ENCODE data around the gene BLTP2. TPM values are rescaled to one million over a fixed set of nuclear protein-coding genes. Genes with fewer than 3 reads are reported as not detected.

BLTP2 gene
- total RNA-seq, 1 experiment from 2014 or later, result 161 TPM

GRCh38 chr17:28622186-28622585 lies 22.8 kb downstream of the BLTP2 start:
- POLR2A ChIA-PET (ENCODE audit: unreplicated experiment), result no interaction called here
- Histone ChIP-seq H3K9me2 (ENCODE audit: insufficient read depth) (no peaks in the 10 kb centered on the region), H2AFZ (no peak overlapping the region), H3F3A (ENCODE audit: insufficient read depth, low read depth) (no peaks in the 10 kb centered on the region), H3K4me1 (replicated peaks; ENCODE audit: insufficient read depth) (no peaks in the 10 kb centered on the region), H3K4me2 (no peak overlapping the region), H3K4me3 (no peak overlapping the region), H3K36me3 (ENCODE audit: low read depth) (peaks cover 29% of the 10 kb centered on the region), H3K27ac (no peak overlapping the region), H3K79me2 (ENCODE audit: low read depth) (no peaks in the 10 kb centered on the region), H3K9me3 (ENCODE audit: insufficient read depth, low read depth) (no peaks in the 10 kb centered on the region), H3K27me3 (ENCODE audit: insufficient read depth, low read depth) (no peaks in the 10 kb centered on the region), H4K20me1 (ENCODE audit: insufficient read depth) (no peaks in the 10 kb centered on the region; the same call in 1 of the 2 replicates)
- CTCF ChIA-PET, result no interaction called here
- TF ChIP-seq CTCF (conservative IDR thresholded peaks at IDR 0.05) (no peak), EZH2 (IDR thresholded peaks at IDR 0.05; ENCODE audit: low read depth) (no peak)
- BruUV-seq (replicated peaks), result no TSS peak
- intact Hi-C loops (cut with micrococcal nuclease; ENCODE audit: unreplicated experiment), result no loop called here
- no peak for DNase-seq

DNA sequence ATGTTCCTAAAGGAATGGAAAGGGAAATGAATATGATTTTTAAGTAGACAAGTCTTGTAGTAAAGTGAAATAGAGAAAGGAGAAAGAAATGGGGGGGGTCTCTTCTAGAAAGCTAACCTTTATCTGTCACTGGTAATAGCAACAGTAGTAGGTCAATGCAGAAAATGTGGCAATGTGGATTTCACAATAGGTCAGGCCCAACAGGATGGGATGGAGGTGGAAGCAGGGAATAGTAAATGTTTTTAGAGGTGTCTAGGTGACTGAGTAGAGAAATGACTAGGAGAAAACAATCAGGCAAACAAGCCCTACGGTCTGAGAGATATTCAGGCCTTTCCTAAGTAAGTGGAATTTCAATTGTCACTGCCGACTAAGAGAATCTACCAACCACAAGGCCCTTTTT lies 24.9 kb downstream of the BLTP2 start:
- H3K27ac ChIP-seq, result no peak overlapping the region
- H2AFZ ChIP-seq, result no peak overlapping the region
- no peaks in the 10 kb centered on the region; the same call in 1 of the 2 replicates for H4K20me1 ChIP-seq (ENCODE audit: insufficient read depth)
- H3K27me3 ChIP-seq (ENCODE audit: insufficient read depth, low read depth), result no peaks in the 10 kb centered on the region
- H3K79me2 ChIP-seq (ENCODE audit: low read depth), result no peaks in the 10 kb centered on the region
- intact Hi-C loops (cut with micrococcal nuclease; ENCODE audit: unreplicated experiment), result no loop called here
- ChIA-PET CTCF (no interaction called here), POLR2A (ENCODE audit: unreplicated experiment) (no interaction called here)
- DNase-seq, result no peak
- no peak overlapping the region for H3K4me3 ChIP-seq
- TF ChIP-seq CTCF (conservative IDR thresholded peaks at IDR 0.05) (no peak), EZH2 (IDR thresholded peaks at IDR 0.05; ENCODE audit: low read depth) (no peak)
- H3K9me3 ChIP-seq (ENCODE audit: insufficient read depth, low read depth), result no peaks in the 10 kb centered on the region
- H3K4me1 ChIP-seq (replicated peaks; ENCODE audit: insufficient read depth), result no peaks in the 10 kb centered on the region
- peaks cover 40% of the 10 kb centered on the region for H3K36me3 ChIP-seq (ENCODE audit: low read depth)
- no peaks in the 10 kb centered on the region for H3F3A ChIP-seq (ENCODE audit: insufficient read depth, low read depth)
- no peak overlapping the region for H3K4me2 ChIP-seq
- no TSS peak for BruUV-seq (replicated peaks)
- no peaks in the 10 kb centered on the region for H3K9me2 ChIP-seq (ENCODE audit: insufficient read depth)

DNA sequence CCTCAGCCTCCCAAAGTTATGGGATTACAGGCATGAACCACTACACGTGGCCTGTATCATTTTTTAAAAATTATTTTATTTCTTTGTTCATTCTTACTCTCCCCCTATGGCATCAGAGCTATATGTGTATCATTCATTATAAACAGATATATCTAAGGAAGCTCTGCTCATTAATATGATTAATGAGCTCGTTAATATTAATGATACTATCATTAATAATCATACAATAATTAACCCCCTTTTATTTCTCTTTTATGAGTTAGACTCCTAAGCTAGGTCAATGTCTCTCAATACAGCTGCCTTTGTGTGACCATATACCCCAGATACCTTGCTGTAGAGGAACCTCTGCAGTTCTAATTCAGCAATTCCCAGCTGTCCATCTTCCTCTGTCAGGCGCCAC lies 26.5 kb downstream of the BLTP2 start:
- Histone ChIP-seq H3K4me2 (no peak overlapping the region), H3K27me3 (ENCODE audit: insufficient read depth, low read depth) (no peaks in the 10 kb centered on the region), H3F3A (ENCODE audit: insufficient read depth, low read depth) (no peaks in the 10 kb centered on the region; the same call in 1 of the 2 replicates), H3K9me2 (ENCODE audit: insufficient read depth) (no peaks in the 10 kb centered on the region), H3K4me3 (no peak overlapping the region), H4K20me1 (ENCODE audit: insufficient read depth) (no peaks in the 10 kb centered on the region; the same call in 1 of the 2 replicates), H3K9me3 (ENCODE audit: insufficient read depth, low read depth) (no peaks in the 10 kb centered on the region), H3K36me3 (ENCODE audit: low read depth) (peaks cover 37% of the 10 kb centered on the region), H3K27ac (no peak overlapping the region), H3K4me1 (replicated peaks; ENCODE audit: insufficient read depth) (no peaks in the 10 kb centered on the region), H2AFZ (no peak overlapping the region), H3K79me2 (ENCODE audit: low read depth) (no peaks in the 10 kb centered on the region)
- TF ChIP-seq CTCF (conservative IDR thresholded peaks at IDR 0.05) (no peak), EZH2 (IDR thresholded peaks at IDR 0.05; ENCODE audit: low read depth) (no peak)
- DNase-seq, result no peak
- ChIA-PET POLR2A (ENCODE audit: unreplicated experiment) (interaction anchor here (0.7 kb wide), 1 partner anchor 12 kb away, joined by 3 read pairs; no protein-coding TSS in a partner anchor), CTCF (no interaction called here)
- BruUV-seq (replicated peaks), result no TSS peak
- intact Hi-C loops (cut with micrococcal nuclease; ENCODE audit: unreplicated experiment), result no loop called here

Data from PC-9 (cell line).